ENCODE data around the gene MX2.

MX2 gene

DNA sequence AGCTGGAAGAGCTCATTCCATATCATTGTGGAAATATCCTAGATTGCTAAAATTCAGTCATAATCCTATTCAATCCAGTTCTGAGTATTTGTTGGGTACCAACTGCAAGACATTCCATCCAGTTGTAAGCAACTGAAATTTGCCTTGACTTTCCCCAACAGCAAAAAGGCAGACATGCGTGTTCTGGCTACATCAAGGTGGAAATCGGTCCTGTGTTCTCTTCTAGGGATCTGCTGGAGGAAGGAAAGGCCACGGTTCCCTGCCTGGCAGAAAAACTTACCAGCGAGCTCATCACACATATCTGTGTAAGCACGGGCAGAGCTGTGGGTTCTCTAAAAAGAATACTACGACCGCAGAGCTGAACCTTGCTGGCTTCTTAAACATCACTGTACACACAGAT lies 81.7 kb downstream of the MX2 start:
- no peak overlapping the region for H3K27ac ChIP-seq (ENCODE audit: low read depth, low read length)
- no peak overlapping the region for H3K4me3 ChIP-seq (ENCODE audit: low read depth in 1 of 2, low read length in 2 of 2)
- H3K9ac ChIP-seq (ENCODE audit: low read depth in 1 of 2, low read length in 2 of 2), result no peak overlapping the region
- peaks cover 41 to 75% of the 10 kb centered on the region in 2 donors for H3K36me3 ChIP-seq (ENCODE audit: control insufficient read depth in 1 of 2, insufficient read depth in 2 of 2, low read length in 2 of 2)
- H3K4me1 ChIP-seq (ENCODE audit: control insufficient read depth in 1 of 2, insufficient read depth in 2 of 2, low read length in 2 of 2), result no peaks in the 10 kb centered on the region
- H3K27me3 ChIP-seq (ENCODE audit: control insufficient read depth in 1 of 2, insufficient read depth in 2 of 2, low read length in 2 of 2), result no peaks in the 10 kb centered on the region
- H3K9me3 ChIP-seq (ENCODE audit: control insufficient read depth in 1 of 2, low read length in 2 of 2), result no peaks in the 10 kb centered on the region

GRCh38 chr21:41444703-41445464 lies 83.1 kb downstream of the MX2 start:
- H3K9me3 ChIP-seq (ENCODE audit: control insufficient read depth in 1 of 2, low read length in 2 of 2), result no peaks in the 10 kb centered on the region
- peaks cover 44 to 78% of the 10 kb centered on the region in 2 donors for H3K36me3 ChIP-seq (ENCODE audit: control insufficient read depth in 1 of 2, insufficient read depth in 2 of 2, low read length in 2 of 2)
- H3K9ac ChIP-seq (ENCODE audit: low read depth in 1 of 2, low read length in 2 of 2), result no peak overlapping the region
- no peaks in the 10 kb centered on the region for H3K4me1 ChIP-seq (ENCODE audit: control insufficient read depth in 1 of 2, insufficient read depth in 2 of 2, low read length in 2 of 2)
- H3K27me3 ChIP-seq (ENCODE audit: control insufficient read depth in 1 of 2, insufficient read depth in 2 of 2, low read length in 2 of 2), result no peaks in the 10 kb centered on the region
- no peak overlapping the region for H3K27ac ChIP-seq (ENCODE audit: low read depth, low read length)
- no peak overlapping the region for H3K4me3 ChIP-seq (ENCODE audit: low read depth in 1 of 2, low read length in 2 of 2)

- Histone ChIP-seq H3K36me3 (ENCODE audit: control insufficient read depth in 1 of 2, insufficient read depth in 2 of 2, low read length in 2 of 2) (peaks cover 45 to 78% of the 10 kb centered on the region in 2 donors), H3K9me3 (ENCODE audit: control insufficient read depth in 1 of 2, low read length in 2 of 2) (no peaks in the 10 kb centered on the region), H3K4me1 (ENCODE audit: control insufficient read depth in 1 of 2, insufficient read depth in 2 of 2, low read length in 2 of 2) (no peaks in the 10 kb centered on the region), H3K9ac (ENCODE audit: low read depth in 1 of 2, low read length in 2 of 2) (no peak overlapping the region), H3K27ac (ENCODE audit: low read depth, low read length) (no peak overlapping the region), H3K4me3 (ENCODE audit: low read depth in 1 of 2, low read length in 2 of 2) (no peak overlapping the region), H3K27me3 (ENCODE audit: control insufficient read depth in 1 of 2, insufficient read depth in 2 of 2, low read length in 2 of 2) (no peaks in the 10 kb centered on the region)
These were observed 83.6 kb downstream of the MX2 start for GRCh38 chr21:41445465-41445862.

GRCh38 chr21:41446586-41446985 lies 84.8 kb downstream of the MX2 start:
- H3K36me3 ChIP-seq (ENCODE audit: control insufficient read depth in 1 of 2, insufficient read depth in 2 of 2, low read length in 2 of 2), result peaks cover 39 to 67% of the 10 kb centered on the region in 2 donors
- H3K9me3 ChIP-seq (ENCODE audit: control insufficient read depth in 1 of 2, low read length in 2 of 2), result no peaks in the 10 kb centered on the region
- H3K27me3 ChIP-seq (ENCODE audit: control insufficient read depth in 1 of 2, insufficient read depth in 2 of 2, low read length in 2 of 2), result no peaks in the 10 kb centered on the region

DNA sequence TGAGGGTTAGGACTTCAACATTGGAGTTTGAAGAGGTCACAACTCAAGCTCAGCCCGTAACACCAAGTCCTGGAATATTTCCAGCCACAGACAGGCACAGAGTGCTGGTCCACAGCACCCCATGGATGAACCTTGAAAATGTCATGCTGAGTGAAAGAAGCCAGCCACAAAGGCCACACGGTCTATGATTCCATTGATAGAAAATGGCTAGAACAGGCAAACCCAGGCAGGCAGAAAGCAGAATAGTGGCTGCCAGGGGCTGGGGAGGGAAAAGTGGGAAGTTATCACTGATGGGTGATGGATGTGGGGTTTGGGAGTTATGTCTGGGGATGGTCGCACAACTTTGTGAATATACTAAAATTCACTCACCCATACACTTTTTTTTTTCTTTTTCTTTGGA lies 85.5 kb downstream of the MX2 start:
- no peaks in the 10 kb centered on the region for H3K4me1 ChIP-seq (ENCODE audit: control insufficient read depth in 1 of 2, insufficient read depth in 2 of 2, low read length in 2 of 2)
- no peaks in the 10 kb centered on the region for H3K27me3 ChIP-seq (ENCODE audit: control insufficient read depth in 1 of 2, insufficient read depth in 2 of 2, low read length in 2 of 2)
- no peaks in the 10 kb centered on the region for H3K9me3 ChIP-seq (ENCODE audit: control insufficient read depth in 1 of 2, low read length in 2 of 2)
- peaks cover 35 to 66% of the 10 kb centered on the region in 2 donors for H3K36me3 ChIP-seq (ENCODE audit: control insufficient read depth in 1 of 2, insufficient read depth in 2 of 2, low read length in 2 of 2)
- H3K27ac ChIP-seq (ENCODE audit: low read depth, low read length), result no peak overlapping the region
- no peak overlapping the region for H3K4me3 ChIP-seq (ENCODE audit: low read depth in 1 of 2, low read length in 2 of 2)
- H3K9ac ChIP-seq (ENCODE audit: low read depth in 1 of 2, low read length in 2 of 2), result no peak overlapping the region

More at GRCh38 chr21:41446586-41446985, 84.8 kb downstream of the MX2 start:
- Histone ChIP-seq H3K9ac (ENCODE audit: low read depth in 1 of 2, low read length in 2 of 2) (no peak overlapping the region), H3K27ac (ENCODE audit: low read depth, low read length) (no peak overlapping the region), H3K4me1 (ENCODE audit: control insufficient read depth in 1 of 2, insufficient read depth in 2 of 2, low read length in 2 of 2) (no peaks in the 10 kb centered on the region), H3K4me3 (ENCODE audit: low read depth in 1 of 2, low read length in 2 of 2) (no peak overlapping the region)

- Histone ChIP-seq H3K9me3 (ENCODE audit: control insufficient read depth in 1 of 2, low read length in 2 of 2) (no peaks in the 10 kb centered on the region), H3K9ac (ENCODE audit: low read depth in 1 of 2, low read length in 2 of 2) (no peak overlapping the region), H3K27me3 (ENCODE audit: control insufficient read depth in 1 of 2, insufficient read depth in 2 of 2, low read length in 2 of 2) (no peaks in the 10 kb centered on the region), H3K27ac (ENCODE audit: low read depth, low read length) (no peak overlapping the region), H3K4me1 (ENCODE audit: control insufficient read depth in 1 of 2, insufficient read depth in 2 of 2, low read length in 2 of 2) (no peaks in the 10 kb centered on the region), H3K36me3 (ENCODE audit: control insufficient read depth in 1 of 2, insufficient read depth in 2 of 2, low read length in 2 of 2) (peaks cover 29 to 64% of the 10 kb centered on the region in 2 donors), H3K4me3 (ENCODE audit: low read depth in 1 of 2, low read length in 2 of 2) (no peak overlapping the region)
These were observed 87.8 kb downstream of the MX2 start for GRCh38 chr21:41449613-41450012.

DNA sequence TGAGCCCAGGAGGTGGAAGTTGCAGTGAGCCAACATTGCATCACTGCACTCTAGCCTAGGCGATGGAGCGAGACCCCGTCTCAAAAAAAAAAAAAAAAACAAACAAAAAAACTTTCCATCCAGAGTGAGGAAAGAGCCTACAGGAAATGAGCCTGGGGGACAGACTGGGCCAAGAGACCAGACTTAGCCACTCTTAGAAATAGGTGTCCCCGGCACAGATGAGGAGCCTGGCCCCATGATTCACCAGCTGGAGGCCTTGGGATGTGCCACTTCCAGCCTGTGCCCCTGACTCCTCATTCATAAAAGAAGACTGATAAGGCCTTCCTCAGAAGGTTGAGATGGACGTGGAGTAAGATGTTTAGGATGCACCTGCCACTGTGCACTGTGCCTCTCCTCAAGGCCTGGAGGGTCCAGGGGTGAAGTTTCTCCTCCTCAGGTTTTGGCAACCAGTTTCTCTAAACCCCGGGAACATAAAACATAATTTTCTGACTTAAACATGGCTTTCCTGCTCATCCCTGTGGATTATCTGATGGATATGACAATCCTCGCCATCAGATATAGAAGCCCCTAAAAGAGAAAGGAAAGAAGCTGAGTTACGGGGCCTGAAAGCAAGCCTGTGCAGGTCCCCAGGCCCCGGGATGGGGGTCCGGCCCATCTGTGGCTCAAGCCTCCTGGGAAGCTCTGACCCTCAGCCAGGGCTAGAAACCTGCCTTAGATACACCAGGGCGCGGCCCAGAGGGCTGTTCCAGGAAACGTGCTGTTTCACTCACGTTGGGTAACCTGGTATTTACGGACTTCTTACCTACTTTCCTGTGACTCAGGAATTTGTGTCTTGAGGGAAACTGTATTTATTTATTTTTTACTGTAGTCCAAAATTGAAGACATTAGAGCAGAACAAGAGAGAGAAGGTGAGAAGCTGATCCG lies 90.2 kb downstream of the MX2 start:
- Histone ChIP-seq H3K27me3 (ENCODE audit: control insufficient read depth in 1 of 2, insufficient read depth in 2 of 2, low read length in 2 of 2) (no peaks in the 10 kb centered on the region), H3K9me3 (ENCODE audit: control insufficient read depth in 1 of 2, low read length in 2 of 2) (no peaks in the 10 kb centered on the region), H3K27ac (ENCODE audit: low read depth, low read length) (no peak overlapping the region), H3K4me3 (ENCODE audit: low read depth in 1 of 2, low read length in 2 of 2) (no peak overlapping the region), H3K4me1 (ENCODE audit: control insufficient read depth in 1 of 2, insufficient read depth in 2 of 2, low read length in 2 of 2) (no peaks in the 10 kb centered on the region), H3K9ac (ENCODE audit: low read depth in 1 of 2, low read length in 2 of 2) (no peak overlapping the region), H3K36me3 (ENCODE audit: control insufficient read depth in 1 of 2, insufficient read depth in 2 of 2, low read length in 2 of 2) (peaks cover 24 to 59% of the 10 kb centered on the region in 2 donors)

DNA sequence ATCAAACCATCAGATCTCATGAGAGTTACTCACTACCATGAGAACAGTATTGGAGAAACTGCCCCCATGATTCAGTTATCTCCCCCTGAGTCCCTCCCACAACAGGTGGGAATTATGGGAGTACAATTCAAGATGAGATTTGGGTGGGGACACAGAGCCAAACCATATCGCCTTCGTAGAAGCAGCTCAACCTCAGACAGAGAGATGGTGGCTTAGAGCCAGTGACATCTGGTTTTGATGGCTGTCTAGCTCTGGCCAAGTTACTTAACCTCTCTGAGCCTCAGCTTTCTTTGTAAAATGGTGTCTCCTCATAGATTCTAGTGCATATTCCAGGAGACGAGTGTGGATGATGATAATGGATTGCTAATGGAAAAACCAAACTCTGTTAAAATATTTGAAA lies 91.4 kb downstream of the MX2 start:
- Histone ChIP-seq H3K27me3 (ENCODE audit: control insufficient read depth in 1 of 2, insufficient read depth in 2 of 2, low read length in 2 of 2) (no peaks in the 10 kb centered on the region), H3K36me3 (ENCODE audit: control insufficient read depth in 1 of 2, insufficient read depth in 2 of 2, low read length in 2 of 2) (peaks cover 19 to 62% of the 10 kb centered on the region in 2 donors), H3K4me1 (ENCODE audit: control insufficient read depth in 1 of 2, insufficient read depth in 2 of 2, low read length in 2 of 2) (no peaks in the 10 kb centered on the region), H3K27ac (ENCODE audit: low read depth, low read length) (no peak overlapping the region), H3K9me3 (ENCODE audit: control insufficient read depth in 1 of 2, low read length in 2 of 2) (no peaks in the 10 kb centered on the region), H3K4me3 (ENCODE audit: low read depth in 1 of 2, low read length in 2 of 2) (no peak overlapping the region), H3K9ac (ENCODE audit: low read depth in 1 of 2, low read length in 2 of 2) (no peak overlapping the region)

GRCh38 chr21:41453761-41454160 lies 91.9 kb downstream of the MX2 start:
- no peaks in the 10 kb centered on the region for H3K9me3 ChIP-seq (ENCODE audit: control insufficient read depth in 1 of 2, low read length in 2 of 2)
- H3K27me3 ChIP-seq (ENCODE audit: control insufficient read depth in 1 of 2, insufficient read depth in 2 of 2, low read length in 2 of 2), result no peaks in the 10 kb centered on the region
- no peak overlapping the region for H3K4me3 ChIP-seq (ENCODE audit: low read depth in 1 of 2, low read length in 2 of 2)
- H3K27ac ChIP-seq (ENCODE audit: low read depth, low read length), result no peak overlapping the region
- no peaks in the 10 kb centered on the region for H3K4me1 ChIP-seq (ENCODE audit: control insufficient read depth in 1 of 2, insufficient read depth in 2 of 2, low read length in 2 of 2)
- no peak overlapping the region for H3K9ac ChIP-seq (ENCODE audit: low read depth in 1 of 2, low read length in 2 of 2)
- peaks cover 23 to 68% of the 10 kb centered on the region in 2 donors for H3K36me3 ChIP-seq (ENCODE audit: control insufficient read depth in 1 of 2, insufficient read depth in 2 of 2, low read length in 2 of 2)

- H3K27me3 ChIP-seq (ENCODE audit: control insufficient read depth in 1 of 2, insufficient read depth in 2 of 2, low read length in 2 of 2), result no peaks in the 10 kb centered on the region
- H3K9ac ChIP-seq (ENCODE audit: low read depth in 1 of 2, low read length in 2 of 2), result no peak overlapping the region
- H3K9me3 ChIP-seq (ENCODE audit: control insufficient read depth in 1 of 2, low read length in 2 of 2), result no peaks in the 10 kb centered on the region
- peaks cover 19 to 45% of the 10 kb centered on the region in 2 donors for H3K36me3 ChIP-seq (ENCODE audit: control insufficient read depth in 1 of 2, insufficient read depth in 2 of 2, low read length in 2 of 2)
- H3K4me1 ChIP-seq (ENCODE audit: control insufficient read depth in 1 of 2, insufficient read depth in 2 of 2, low read length in 2 of 2), result no peaks in the 10 kb centered on the region
- H3K4me3 ChIP-seq (ENCODE audit: low read depth in 1 of 2, low read length in 2 of 2), result no peak overlapping the region
- no peak overlapping the region for H3K27ac ChIP-seq (ENCODE audit: low read depth, low read length)
These were observed 96.3 kb downstream of the MX2 start for GRCh38 chr21:41458121-41458520.

All from duodenal mucosa (tissue), 2 donors.